Embryonic facial prominence (tissue), 1 donor: ENCODE results near the gene CPLX3.

Source experiments
- DNase-seq: peaks from one replicate; pipeline ENCODE4 v3.0.0-alpha.2; 2016; ENCODE audit errors: extremely low spot score

The CPLX3 gene

DNA sequence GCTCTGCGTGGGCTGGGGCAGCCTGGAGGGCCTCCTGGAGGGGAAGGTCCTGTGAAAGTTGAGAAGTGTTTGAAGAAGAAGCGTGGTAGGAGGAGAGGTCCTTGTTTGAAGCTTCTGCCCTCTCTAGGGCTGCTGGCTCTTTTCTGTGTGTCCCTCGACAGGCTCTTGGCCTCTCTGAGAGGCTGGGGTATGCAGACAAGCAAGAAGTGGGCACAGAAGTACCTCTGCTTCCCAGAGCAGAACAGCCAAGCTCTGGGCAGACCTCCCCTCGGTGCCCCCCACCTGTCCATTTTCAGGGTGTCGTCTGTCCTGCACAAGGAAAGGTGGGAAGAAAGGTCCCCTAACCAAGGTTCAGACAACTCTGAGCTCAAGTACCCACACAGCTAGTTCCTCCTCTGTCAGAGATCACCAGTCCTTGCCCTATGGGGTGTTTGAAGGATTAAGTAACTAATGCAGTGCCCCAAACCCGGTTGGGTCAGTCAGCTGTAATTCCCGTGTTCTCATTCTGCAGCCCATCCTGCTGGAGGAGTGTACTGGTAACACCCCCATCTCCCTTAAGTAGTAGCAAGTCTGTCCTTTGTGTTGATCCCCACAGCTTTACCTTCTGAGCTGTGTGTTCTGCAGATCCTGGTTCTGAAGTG, 38.3 kb upstream of the CPLX3 start:
- no peak for DNase-seq

DNA sequence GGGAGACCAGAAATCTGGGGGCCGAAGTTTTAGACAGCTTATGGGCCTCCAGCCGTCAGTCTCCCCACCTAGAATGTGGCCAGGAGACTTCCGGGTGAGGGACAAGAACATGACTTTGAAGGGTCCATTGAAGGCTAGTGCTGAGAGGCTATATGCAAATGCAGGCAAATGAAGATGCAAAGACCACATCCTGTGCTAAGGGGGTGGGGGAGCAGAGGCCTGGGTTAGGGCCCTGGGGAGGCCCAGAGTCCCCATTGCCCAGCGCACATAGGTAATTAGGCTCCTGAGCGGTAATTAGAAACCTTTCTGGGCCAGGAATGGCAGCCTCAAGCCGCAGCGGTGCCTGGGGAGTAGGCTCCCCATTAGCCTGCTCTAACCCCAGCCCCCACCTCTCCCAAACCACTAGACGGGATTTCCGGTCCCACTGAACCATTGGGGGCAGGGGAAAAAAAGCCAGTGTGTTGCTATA, 37.7 kb upstream of the CPLX3 start:
- no peak for DNase-seq

DNA sequence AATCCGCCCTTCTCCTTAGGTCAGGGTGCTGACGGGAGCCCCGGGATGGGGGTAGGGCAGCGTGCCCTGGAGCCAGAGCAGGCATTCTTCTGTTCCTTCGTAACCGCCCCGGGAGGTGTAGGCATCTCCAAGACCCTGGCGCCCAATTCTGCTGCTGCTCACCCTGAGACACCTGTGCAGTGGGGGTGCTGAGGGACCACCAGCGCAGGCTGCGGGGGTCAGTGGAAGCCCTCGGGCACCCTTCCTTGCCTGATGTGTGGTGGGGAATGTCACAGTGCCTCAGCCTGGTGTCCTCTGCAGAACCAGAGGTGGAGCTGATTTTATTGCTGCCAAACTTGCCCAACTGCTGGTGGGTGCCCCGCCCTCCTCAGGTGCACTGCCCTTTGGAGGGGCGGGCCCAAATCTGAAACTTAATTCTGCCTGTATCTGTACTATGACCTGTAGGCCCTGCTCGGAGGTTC, 37.2 kb upstream of the CPLX3 start:
- no peak for DNase-seq

- no peak for DNase-seq
Observed at GRCh38 chr15:74789741-74790079, 36.7 kb upstream of the CPLX3 start.

GRCh38 chr15:74790080-74790916, 36.1 kb upstream of the CPLX3 start:
- no peak for DNase-seq

GRCh38 chr15:74791007-74791406, 35.4 kb upstream of the CPLX3 start:
- DNase-seq, result no peak

DNA sequence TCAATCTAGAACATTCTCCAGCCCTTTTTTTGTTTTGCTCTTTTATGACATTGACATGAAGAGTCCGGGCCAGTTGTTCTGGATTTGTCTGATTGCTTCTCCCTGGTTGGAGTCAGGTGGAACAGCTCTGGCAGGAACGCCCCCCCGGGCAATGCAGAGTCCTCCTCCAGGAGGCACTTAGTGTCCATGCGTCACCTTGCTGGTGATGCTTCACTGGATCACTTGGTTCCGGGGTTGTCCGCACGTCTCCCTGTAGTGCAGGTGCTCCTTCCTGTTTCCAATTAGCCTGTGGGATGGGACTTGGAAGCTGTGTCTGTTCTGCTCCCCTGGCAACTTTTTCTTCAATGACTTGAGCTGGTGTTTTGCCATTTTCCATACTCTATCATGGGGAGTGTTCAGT, 34.8 kb upstream of the CPLX3 start:
- DNase-seq, result no peak

DNA sequence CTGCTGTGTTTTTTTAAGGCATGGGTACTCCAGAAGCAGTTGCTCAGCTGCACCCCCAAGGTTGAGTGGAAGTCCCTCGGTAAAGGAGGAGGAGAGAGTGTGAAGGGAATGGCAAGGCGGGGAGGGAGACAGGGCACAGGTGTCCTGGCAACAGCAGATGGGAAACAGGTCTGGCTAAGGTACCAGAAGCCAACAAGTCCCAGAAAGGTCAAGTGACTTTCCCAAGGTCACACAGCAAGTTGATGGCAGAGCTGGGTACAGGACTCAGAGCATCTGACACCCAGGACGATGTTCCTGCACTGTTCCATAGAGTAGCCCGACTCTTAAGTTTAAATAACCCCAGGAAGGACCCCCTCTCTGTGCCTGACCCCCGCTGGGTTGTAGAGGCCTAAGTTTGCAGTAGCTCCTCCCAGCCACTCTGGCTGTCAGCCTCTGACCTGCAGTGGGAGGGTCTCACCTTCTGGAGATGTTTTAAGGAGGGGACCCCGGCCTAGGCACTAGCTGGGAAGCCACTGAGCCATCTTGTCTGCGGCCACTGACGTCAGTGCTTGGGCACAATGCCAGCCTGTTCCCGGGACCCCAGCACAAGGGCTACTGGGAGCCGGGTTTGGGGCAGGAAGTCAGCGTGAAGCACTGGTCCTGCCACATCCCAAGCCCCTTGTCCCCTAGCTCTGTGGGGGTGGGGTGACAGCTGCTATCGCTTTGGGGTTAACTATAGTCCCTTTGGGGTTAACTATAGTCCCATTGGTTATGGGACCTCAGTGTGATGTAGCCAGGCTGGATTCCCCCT, 34.0 kb upstream of the CPLX3 start:
- no peak for DNase-seq

GRCh38 chr15:74793135-74794028, 33.0 kb upstream of the CPLX3 start:
- no peak for DNase-seq

DNA sequence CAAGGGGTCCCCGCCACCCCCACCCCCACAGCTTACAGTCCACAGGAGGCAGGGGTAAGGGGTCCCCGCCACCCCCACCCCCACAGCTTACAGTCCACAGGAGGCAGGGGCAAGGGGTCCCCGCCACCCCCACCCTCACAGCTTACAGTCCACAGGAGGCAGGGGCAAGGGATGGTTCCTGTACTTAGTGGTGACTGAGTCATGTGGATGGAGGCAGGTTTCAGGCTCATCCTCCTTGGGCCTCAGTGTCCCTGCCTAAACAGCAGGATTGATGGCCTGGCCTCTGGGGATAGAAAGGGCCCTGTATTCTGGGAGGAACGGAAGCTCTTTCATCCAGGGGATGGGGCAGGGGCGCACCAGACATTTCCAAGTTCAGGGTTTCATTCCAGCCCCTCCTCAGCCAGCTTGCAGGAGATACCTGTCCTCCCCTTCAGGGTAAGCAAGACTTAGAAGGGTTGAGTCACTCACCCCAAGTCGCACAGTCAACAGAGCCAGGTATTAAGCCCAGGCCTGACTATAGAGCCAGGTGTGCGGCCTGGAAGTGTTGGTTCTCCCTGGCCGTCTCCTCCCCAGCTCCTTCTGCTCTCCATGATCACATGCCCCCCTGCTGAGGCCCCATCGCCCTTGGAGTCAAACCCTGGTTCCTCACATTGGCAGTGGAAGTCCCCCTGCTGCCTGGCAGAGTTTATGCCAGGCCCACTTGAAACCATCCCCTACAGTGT, 32.0 kb upstream of the CPLX3 start:
- no peak for DNase-seq

DNA sequence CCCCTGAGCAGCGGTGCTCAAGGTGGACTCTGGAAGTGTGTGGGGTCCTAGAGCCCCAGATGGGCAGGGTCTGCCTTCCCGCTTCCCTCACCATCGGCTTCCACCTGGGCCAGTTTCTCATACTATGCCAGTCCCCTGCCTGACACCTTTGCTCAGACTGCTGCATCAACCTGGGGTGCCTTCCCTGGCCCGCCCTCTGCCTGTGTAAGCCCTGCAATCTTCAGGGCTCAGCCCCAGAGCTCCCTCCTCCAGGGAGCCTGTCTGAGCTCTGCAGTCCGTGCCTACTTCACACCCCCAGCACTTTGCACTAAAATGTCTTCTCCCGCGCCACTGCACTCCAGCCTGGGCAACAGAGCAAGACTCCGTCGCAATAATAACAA, 31.5 kb upstream of the CPLX3 start:
- no peak for DNase-seq

DNA sequence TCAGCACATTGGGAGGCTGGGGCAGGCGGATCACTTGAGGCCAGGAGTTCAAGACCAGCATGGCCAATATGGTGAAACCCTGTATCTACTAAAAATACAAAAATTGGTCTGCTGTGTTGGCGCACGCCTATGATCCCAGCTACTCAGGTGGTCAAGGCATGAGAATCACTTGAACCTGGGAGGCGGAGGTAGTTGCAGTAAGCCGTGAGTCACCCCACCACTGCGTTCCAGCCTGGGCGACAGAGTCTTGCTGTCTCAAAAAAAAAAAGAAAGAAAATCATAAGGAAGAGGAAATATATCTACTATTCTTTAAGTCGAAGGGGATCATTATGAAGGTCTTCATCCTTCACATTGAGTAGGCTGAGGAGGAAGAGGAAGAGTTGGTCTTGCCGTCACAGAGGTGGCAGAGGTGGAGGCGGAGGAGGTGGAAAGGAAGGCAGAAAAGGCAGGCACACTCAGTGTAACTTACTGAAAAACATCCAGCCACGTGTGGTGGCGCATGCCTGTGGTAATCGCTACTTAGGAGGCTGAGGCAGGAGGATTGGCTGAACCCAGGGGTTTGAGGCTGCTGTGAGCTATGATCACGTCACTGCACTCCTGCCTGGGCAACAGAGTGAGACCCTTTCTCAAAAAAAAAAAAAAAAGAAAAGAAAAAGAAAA, 30.3 kb upstream of the CPLX3 start:
- DNase-seq, result no peak

DNA sequence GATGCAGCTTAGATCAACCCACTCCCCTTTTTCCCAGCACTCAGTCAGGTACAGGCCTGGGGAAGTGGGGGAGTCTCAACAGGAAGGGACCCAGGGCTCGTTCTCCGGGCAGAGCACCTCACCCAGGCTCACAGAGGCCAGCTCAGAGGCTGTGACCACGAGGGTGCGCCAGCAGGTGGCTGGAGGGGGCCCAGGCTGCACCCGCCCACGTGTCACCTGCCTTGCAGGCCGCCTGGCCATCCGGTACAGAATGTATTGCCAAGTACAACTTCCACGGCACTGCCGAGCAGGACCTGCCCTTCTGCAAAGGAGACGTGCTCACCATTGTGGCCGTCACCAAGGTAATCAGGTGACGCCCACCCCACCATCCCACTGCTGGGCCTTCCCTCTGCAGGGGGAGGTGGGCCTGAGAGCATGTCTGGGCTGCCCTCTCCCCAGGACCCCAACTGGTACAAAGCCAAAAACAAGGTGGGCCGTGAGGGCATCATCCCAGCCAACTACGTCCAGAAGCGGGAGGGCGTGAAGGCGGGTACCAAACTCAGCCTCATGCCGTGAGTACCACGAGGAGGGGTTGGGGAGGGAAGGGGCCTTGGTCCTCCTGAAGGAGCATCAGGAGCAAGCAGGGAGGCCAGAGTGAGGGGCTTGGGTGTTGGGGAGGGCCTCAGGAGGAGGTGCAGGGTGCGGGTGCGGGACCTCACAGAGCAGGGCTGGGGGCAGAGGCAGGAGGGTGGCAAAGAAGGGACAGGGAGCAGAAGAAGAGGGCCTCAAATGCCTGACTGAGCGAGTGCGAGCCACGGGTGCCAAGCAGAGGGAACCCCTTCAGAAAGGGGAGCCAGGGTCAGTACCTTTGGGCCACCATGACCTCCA, 27.8 kb upstream of the CPLX3 start:
- no peak for DNase-seq

DNA sequence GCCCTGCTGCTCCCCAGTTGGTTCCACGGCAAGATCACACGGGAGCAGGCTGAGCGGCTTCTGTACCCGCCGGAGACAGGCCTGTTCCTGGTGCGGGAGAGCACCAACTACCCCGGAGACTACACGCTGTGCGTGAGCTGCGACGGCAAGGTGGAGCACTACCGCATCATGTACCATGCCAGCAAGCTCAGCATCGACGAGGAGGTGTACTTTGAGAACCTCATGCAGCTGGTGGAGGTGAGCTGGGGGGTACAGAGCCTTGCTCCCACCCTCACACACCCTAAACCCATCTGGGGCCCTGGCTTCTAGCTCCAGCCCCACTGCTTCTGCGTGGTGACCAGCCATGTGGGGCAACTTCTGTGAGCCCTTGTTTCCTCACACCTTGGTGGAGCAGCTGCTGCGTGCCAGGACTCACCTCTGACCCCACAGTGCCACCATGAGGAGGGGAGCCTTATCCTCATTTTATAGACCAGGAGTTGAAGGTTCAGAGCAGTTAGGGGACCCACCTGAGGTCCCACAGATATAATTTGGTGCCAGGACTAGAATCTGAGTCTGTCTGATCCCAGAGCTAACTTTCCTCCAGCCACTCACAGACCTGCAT, 27.1 kb upstream of the CPLX3 start:
- DNase-seq, result no peak

- no peak for DNase-seq
Observed at GRCh38 chr15:74799856-74800558, 26.4 kb upstream of the CPLX3 start.

- no peak for DNase-seq
Observed at GRCh38 chr15:74800559-74801094, 25.8 kb upstream of the CPLX3 start.

DNA sequence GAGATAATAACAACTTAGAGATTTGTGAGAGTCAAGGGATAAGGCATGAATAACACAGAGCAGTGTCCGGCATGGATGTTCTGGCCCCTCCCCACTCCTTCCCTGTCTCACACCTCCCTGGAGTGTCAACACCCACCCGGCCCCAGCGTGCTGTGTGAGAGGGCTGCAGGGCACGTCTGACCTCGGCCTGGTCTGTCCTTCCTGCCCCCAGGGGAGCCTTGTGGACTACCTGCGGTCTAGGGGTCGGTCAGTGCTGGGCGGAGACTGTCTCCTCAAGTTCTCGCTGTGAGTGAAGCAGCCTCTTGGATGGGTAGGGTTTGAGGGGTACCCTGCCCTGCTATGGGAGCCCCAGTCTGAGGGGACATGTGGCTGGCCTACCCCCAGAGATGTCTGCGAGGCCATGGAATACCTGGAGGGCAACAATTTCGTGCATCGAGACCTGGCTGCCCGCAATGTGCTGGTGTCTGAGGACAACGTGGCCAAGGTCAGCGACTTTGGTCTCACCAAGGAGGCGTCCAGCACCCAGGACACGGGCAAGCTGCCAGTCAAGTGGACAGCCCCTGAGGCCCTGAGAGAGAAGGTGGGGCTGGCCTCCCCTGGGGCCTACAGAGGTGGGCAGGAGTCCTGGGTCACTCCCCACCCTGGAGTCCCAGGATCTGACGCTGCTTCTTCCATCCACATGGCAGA, 25.0 kb upstream of the CPLX3 start:
- no peak for DNase-seq
